ENCODE measurements around the gene DOCK7.

- no peak for TF ChIP-seq TAF1 (IDR thresholded peaks at IDR 0.05; ENCODE audit: low read depth, low read length)
- TF ChIP-seq PHF8 (conservative IDR thresholded peaks at IDR 0.05; ENCODE audit: low read depth, low read length): no peak
- TF ChIP-seq EP300 (IDR thresholded peaks at IDR 0.05; ENCODE audit: borderline replicate concordance in 1 of 2, low read depth in 2 of 2, low read length in 2 of 2): no peak
- TF ChIP-seq CTCF (IDR thresholded peaks at IDR 0.05; ENCODE audit: control extremely low read depth in 1 of 3, insufficient read depth in 1 of 3, low read depth in 1 of 3, low read length in 3 of 3): no peak
Observed at GRCh38 chr1:62735491-62736171, 47.4 kb upstream of the DOCK7 start.

Measured in H1 (cell line).